NCI-H226 (cell line): ENCODE data around the gene PPP1R26.
A peak's percentile ranks its signal among the peaks of the same experiment; 100 is the strongest.
"Not testable (repeated sequence)": the region's sequence is repeated elsewhere in the genome, so short reads cannot be mapped to it uniquely, and the experiment has no call there.

Source experiments
- DNase-seq: peaks from one replicate; pipeline ENCODE4 v3.0.0-alpha.2; 2015

Gene PPP1R26, protein sequence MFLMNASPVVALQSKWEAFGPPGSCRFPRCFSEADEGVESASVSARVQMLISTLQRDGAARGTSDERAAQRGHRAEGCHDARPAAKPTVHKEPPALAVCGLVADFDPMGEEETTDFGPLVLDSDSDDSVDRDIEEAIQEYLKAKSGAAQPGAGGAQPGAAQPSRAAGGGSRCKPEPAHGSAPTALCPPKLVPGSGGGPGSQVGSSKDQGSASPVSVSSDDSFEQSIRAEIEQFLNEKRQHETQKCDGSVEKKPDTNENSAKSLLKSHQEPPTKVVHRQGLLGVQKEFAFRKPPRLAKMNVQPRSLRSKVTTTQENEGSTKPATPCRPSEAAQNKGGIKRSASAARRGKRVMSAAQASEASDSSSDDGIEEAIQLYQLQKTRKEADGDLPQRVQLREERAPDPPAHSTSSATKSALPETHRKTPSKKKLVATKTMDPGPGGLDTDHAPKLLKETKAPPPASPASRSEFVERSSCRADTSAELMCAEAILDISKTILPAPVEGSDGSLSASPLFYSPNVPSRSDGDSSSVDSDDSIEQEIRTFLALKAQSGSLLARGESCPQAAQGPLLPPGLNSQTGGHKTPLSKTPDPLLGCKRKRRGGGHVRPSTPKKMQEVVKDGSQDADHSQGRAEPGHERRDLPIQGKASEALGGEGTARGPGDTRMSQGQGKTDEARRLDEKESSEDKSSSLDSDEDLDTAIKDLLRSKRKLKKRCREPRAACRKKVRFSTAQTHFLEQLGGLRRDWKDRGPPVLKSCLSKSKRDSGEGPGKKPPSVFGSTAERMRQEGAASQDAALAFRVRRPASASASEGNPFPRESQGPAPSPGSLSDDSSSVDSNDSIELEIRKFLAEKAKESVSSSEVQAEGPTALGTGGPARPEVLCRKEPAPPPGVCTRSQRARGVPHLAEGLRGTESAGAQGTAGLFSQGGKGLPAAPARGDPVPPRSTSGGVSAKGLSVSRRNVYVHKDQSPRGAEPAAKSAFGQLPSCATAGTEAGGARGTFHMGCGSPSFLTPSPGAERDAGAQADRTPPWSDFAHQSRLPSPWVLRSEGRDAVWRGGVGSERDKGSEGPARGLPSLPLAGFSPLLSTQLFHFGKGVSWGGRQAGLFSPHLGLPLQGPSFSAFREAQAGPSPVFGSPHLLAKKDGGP (N-terminal part only)

DNA sequence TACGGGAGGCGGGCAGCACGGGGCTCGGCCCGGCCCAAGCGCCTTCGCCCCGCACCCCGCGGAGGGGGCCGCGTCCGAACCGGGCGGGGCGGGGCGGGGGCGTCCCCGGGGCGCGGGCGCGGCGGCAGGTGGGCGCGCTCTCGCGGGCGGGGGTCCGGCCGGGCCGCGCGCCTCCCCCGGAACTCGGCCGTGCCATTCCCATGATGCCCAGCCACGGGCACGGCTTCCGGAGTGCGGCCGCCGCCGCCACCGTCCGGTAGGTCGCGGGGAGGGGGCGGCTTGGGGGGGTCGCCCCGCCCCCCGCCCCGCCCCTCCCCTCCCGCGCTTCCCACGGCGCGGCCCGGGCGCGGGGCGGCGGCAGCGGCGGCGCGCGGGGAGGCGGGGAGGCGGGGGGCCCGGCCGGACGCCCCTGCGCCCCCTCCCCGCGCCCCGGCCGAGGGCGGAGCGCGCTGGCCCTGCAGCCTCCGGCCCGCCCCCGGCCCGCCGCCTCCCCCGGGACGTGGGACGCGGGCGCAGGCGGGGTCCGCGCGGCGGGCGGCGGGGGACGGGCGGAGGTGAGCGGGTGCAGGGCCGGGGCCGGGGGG is at the start of gene PPP1R26:
Gene PPP1R26, plus strand, starts transcription at position 314 of the 584 bp plus-strand sequence. CDS start 4,729 bp downstream, outside the sequence.
- DNase-seq = peak; percentile 26

DNA sequence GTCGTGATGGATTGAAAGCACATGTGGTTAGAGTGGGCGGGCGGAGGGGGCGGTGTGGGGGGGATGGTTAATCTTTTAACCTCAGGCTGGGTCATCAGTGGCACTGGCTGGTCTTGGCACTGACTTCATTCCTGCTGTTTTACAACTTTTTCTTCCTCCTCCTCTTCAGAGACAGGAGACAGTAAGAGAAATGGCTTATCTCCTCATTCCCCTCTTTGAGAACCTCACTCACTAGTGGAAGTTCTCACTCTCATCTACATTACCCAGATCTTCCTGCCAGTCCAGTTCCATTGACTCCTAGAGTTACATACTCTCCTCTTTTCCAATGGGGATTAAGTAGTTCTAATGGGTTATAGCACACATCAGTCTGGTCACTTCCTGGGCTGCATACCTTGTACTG is 42.3 kb upstream of the PPP1R26 start:
- no peak for DNase-seq

DNA sequence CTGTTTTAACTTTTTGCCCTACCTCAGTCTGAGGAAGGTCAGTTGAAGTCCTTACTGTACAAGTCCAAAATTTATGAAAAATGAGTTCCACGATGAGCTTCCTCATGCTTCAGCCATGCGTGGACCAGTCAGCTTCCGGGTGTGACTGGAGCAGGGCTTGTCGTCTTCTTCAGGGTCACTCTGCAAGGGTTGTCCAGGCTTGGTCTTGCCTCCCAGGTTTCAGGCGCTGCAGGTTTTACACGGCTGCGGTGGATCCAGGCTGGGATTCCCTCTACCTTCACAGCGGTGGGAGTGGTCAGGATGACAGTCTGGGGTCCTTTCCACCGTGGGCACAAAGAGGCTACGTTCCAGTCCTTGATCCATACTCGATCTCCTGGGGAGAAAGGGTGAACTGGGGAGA is 41.9 kb upstream of the PPP1R26 start:
- DNase-seq = not testable (repeated sequence)

DNA sequence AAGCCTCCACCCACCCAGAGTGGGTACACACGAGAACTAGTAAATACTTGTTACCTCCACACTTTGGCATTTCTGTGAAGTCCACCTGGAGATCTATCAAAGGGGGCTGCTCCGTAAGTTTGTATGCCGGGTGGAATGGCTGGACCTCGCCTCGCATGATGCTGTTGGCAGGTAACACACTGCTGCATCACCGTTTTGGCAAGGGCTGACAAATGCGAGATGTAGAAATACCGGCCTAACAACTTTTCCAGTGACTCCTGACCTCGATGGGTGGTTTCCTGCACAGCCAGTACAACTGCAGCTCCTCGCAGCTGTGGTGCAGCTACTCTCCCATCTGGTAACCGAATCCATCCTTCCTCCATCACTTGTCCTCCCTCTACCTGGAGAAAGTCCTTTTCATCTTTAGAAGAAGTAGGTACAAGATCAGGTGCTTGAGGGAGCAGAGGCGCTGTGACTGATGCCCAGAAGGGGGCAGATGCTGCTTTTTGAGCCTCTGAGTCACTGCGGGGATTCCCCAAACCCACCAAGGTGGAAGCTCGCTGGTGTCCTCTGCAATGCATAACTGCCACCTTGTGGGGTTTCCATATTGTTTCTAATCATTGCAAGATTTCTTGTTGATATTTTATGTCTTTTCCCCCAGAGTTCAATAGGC is 40.9 kb upstream of the PPP1R26 start:
- not testable (repeated sequence) for DNase-seq

DNA sequence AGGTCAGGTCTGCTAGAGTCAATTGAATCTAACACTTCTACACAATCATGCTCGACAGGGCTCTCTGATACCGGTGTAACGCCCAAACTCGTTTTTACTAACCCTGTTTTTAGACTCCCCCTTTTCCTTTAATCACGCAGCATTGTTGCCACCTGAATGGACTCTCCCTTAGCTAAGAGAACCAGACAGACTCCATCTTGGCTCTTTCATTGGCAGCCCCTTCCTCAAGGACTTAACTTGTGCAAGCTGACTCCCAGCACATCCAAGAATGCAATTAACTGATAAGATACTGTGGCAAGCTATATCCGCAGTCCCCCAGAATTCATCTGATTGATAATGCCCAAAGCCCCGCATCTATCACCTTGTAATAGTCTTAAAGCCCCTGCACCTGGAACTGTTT is 40.1 kb upstream of the PPP1R26 start:
- DNase-seq = not testable (repeated sequence)

DNA sequence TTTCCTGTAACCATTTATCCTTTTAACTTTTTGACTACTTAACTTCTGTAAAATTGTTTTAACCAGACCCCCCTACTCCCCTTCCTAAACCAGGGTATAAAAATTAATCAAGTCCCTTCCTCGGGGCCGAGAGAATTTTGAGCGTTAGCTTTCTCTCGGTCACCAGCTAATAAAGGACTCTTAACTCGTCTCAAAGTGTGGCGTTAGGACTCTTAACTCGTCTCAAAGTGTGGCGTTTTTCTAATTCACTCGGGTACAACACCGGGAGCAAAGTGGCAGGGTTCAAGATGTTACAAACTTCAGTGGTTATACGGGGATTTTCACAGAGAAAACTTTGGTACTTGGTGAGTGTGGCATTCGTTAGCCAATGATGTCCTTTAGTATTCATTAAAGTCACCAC is 39.7 kb upstream of the PPP1R26 start:
- no peak for DNase-seq

DNA sequence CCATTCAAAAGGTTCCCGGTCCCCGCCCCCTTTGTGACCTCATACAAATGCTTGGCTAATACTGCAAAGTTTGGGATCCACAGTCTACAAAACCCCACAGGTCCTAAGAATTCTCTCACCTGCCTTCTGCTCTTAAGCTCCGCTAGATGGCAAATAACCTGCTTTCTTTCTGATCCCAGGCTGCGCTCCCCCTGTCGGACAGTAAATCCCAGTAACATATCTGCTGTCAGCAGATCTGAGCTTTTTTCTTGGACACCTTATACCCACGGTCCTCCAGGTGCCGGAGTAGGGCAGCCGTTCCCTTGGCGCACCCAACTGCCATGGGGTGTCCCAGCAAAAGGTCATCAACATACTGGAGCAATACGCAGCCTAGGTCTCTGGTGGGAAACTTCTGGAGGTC is 39.0 kb upstream of the PPP1R26 start:
- no peak for DNase-seq

DNA sequence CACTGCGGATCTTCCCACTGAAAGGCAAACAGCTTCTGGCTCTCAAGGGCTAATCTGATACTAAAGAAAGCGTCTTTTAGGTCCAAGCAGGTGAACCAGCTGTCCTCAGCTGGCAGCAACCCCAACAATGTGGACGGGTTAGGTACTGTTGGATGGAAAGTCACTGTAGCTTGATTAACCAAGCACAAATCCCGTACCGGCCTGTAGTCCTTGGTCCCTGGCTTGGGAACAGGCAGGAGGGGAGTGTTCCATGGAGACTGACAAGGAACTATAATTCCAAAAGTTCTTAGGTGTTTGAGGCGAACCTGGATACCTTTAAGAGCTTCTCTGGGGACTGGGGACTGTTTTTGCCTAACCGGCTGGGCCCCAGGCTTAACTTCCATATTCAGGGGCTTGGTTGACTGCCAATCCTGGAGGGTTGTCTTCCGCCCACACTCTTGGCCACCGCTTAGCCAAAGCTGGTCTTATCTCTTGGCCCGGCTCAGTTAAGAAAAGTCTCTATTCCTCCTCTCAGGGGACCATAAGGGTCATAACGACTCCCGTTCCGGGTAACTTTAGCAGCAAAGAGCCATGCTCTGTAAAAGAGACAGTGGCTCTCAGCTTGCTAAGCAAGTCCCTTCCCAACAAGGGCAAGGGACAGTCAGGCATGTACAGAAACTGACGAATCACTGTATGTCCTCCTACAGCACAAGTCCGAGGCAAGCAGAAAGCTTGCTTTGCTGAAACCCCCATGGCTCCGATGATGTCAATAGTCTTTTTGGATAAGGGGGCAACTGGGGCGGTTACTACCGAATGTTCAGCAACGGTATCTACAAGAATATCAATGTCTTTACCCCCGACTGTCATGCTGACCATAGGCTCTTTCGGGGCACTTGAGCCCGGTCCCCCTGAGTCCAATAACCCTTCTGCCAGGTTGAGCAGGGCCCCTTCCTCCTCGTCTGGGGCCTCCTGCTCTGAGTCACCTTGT is 38.2 kb upstream of the PPP1R26 start:
- peak; percentile 12 for DNase-seq

DNA sequence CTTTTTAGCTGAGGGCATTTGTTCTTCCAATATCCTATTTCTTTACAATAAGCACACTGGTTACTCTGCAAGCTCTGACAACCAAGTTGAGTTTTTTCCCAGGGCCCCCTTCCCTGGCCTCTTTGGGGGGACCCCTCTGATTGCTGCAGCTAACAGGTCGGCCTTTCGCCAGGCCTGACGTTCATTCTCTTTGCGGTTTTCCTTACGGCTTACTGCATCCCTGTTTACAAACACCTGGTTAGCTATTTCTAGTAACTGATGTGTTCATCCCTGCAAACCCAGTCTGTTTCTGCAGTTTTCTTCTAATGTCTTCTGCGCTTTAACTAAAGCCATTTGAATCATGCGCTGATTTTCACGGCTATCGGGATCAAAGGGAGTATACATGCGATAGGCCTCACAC is 37.5 kb upstream of the PPP1R26 start:
- no peak for DNase-seq

DNA sequence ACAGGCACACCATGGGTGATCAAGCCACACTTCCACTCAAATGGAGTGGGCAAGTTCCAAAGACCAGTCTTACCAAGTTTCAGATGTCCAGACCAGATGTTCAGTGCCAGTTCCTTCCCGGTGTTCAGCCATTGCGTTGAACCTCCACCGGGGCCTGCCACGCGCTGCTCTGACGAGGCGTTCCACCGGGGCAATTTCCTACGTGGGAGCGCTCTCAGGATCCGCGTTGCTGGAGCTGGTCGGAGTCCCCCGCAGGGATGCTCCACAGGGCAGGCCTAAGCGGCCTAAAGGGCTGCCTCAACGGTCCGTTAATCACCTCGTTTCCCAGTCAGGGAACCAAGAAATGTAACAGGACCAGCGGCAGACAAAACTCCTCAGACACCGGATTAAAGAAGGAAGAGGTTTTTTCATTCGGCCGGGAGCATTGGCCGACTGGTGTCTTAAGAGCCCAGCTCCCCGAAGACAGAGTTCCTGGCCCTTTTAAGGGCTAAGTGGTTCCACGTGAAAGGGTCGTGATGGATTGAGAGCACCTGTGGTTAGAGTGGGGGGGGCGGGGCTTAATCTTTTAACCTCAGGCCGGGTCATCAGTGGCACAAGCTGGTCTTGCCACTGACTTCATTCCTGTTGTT is 35.7 kb upstream of the PPP1R26 start:
- no peak for DNase-seq

DNA sequence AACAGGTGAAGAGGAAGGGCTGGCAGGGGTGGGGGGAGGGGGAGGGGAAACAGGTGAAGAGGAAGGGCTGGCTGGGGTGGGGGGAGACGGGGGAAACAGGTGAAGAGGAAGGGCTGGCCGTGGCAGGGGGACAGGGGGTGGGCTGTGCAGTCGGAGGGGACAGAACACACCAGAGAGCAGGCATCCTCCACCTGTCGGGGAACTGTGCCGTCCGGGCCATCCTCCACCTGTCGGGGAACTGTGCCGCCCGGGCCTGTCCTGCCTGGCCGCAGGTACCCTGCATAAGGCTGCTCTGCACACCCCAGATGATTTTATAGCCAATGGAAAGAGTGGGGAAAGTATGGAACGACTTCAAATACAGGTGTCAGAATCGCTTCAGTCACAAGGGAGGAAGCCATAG is 32.5 kb upstream of the PPP1R26 start:
- DNase-seq = no peak

DNA sequence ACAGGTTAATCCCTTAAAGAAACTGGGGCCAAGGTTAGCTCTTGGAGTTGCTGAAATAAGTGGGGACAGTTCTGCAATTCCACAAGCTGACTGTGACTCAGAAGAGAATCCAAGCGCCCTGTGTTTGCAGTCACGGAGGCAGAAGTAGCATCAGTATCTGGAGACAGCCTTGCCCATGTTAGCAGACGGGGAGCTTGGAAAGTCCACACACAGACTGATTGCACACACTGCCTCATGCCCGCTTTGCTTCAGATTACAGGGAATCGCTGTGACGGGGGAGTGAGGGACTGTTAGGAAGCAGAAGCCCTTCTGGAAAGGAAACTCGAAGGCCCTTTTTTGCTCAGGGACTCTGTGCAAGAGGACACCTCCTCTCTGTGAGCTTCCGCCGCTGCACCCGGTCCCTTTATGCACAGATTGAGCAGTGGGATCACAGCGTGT is 30.9 kb upstream of the PPP1R26 start:
- no peak for DNase-seq

DNA sequence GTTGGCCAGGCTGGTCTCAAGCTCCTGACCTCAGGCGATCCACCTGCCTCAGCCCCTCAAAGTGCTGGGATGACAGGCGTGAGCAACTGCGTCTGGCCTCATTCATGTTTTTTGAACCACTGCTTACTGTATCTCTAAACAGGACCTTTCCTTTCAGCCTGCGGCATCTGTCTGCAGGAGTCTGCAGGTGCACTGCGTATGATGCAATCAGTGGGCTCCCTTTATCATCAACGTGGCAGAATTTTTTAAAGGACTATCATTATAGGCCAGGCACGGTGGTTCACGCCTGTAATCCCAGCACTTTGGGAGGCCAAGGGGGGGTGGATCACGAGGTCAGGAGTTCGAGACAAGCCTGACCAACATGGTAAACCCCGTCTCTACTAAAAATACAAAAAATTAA is 30.1 kb upstream of the PPP1R26 start:
- not testable (repeated sequence) for DNase-seq

DNA sequence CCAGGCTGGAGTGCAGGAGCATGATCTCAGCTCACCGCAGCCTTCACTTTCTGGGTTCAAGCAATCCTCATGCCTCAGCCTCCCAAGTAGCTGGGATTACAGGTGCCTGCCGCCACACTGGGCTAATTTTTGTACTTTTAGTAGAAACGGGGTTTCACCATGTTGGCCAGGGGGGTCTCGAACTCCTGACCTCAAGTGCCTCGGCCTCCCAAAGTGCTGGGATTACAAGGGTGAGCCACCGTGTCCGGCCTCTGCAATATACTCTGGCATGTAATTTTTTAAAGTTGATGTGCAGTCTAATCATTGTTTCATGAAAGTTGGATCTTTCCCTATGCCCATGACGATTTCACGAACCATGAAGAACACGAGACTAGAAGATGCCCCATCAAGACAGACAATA is 28.6 kb upstream of the PPP1R26 start:
- no peak for DNase-seq

DNA sequence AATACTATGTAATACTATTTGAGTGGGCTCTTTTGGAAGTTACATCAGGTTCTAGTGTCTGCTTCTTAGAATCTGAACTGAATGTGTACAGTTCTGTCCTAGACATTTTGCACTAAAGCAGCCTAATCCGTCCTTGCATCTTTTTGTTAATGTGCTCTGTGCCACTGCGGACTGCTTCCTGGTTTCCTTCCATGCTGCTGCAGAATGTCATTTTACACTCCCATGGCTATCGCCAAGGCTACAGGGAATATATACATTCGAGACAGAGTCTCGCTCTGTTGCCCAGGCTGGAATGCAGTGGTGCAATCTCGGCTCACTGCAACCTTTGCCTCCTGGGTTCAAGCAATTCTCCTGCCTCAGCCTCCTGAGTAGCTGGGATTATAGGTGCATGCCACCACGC is 27.7 kb upstream of the PPP1R26 start:
- DNase-seq = not testable (repeated sequence)

DNA sequence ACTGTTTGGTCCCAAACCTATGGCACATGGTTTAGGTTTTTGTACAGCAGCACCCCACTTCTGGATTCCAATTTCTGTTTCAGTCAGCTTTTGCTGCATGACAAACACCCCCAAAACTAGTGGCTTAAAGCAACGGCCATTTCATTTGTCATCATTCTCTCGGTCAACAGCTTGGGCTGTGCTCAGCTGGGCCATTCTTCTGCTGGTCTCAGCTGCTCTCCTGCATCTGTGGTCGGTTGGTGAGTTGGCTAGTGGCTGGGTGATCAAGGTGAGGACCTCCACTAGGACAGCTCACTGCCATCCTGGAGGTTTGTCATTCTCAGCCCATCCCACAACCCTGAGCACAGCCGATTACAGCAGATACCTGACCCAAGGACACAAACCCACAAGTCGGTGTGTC is 24.8 kb upstream of the PPP1R26 start:
- DNase-seq = no peak

DNA sequence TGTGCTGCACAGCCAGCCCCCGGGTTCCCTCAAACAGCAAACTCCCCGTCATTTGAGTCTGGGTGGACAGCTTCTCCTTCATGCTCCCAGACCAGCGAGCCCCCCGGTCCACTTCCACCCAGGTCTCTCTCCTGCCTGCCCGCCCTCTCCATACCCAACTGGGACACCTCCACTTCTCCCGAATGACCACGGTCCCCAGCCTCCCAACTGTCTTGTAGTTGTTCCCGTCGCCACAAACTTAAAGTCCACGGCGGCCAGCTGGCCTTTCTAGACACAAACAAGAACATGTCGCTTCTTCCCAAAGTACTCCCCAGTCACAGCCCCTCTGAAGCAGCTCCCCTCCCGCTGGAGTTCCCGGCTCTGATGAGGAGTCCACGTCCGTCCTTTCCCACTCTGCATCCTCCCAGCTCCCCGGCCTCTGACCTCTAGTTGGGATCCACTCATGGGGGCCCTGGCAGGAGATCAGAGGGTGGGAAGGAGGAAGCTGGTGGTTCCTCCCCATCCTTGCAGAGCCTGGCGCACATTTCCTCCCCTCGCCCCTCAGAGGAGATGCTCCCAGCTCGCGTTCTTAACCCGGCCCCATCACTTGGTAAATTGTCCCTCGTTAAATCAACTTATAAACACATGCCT is 24.1 kb upstream of the PPP1R26 start:
- DNase-seq = no peak

DNA sequence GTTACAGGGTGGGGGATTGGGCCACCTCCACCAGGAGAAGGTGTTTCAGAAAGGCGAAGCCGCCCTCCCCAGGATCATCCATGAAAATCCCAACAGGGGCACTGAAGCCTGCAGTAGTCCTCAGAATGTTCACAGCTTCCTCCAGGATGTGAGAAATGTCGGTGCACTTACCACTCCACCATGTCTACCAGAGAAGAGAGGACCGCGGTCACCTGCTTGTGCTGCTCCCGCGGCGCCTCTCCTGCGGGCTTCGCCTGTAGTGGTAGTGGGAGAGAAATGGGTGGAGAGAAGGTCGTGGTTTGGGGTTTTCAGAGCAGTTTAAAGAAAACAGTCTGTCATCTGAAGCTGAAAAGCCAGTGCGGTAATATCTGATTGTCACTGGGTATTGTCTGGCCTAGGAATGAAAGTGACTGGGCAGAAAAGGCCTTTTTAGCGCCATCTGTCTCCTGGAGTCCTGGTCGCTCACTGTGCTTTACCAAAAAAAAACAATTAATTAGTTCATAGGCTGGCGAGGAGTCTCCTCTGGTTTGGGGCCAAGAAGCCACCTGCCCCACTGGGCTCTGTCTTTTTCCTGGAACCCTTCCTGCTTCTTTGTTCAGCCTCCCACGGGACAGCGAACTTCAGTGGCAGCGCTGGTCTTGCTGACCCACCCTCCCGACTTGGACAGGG is 23.0 kb upstream of the PPP1R26 start:
- DNase-seq = no peak

DNA sequence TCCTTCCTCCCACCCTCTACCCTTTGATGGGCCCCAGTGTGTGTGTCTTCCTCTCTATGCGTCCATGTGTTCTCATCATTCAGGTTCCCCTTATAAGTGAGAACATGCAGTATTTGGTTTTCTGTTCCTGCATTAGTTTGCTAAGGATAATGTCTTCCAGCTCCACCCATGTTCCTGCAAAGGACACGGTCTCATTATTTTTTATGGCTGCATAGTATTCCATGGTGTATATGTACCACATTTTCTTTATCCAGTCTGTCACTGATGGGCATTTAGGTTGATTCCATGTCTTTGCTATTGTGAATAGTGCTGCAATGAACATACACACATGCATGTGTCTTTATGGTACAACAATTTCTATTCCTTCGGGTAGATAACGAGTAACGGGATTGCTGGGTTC is 21.1 kb upstream of the PPP1R26 start:
- DNase-seq = not testable (repeated sequence)

DNA sequence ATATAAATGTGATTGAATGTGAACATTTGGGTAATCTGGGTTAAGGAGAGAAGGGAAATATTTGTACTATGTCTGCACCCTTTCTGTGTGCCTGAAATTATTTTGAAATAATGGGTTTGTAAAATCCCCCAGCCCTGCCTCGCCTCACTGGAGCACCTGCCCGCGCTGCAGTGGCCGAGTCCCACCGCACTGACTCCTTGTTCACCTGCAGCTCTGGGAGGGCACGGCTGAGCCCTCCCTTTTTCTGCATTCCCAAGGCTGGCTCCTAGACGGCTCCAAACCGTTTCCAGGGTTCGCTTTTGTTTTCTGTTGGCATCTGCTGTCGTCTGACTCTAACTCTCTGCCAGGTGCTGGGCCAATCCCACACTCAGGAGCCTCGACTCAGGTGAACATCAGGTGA is 17.6 kb upstream of the PPP1R26 start:
- no peak for DNase-seq
